Measurements from ENCODE around the gene EHF.

DNA sequence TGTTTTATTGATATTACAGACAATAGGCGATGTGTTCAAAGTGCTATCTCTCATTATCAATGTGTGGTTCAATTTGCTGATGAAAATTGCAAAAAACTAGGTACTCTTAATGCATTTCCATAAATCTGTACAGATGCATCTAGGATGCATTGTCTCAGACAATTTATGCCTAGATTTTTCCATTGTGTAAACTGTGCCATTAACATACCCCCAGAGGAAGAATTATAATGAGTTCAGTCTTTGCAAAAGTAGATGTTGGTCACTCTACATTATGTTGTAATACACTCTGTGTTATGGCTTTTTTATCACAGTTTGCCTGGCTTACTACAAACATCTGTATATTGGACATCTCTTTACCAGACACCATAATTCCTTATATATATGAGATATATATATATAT lies 62.5 kb downstream of the EHF start:
- TF ChIP-seq, protein P1, sequence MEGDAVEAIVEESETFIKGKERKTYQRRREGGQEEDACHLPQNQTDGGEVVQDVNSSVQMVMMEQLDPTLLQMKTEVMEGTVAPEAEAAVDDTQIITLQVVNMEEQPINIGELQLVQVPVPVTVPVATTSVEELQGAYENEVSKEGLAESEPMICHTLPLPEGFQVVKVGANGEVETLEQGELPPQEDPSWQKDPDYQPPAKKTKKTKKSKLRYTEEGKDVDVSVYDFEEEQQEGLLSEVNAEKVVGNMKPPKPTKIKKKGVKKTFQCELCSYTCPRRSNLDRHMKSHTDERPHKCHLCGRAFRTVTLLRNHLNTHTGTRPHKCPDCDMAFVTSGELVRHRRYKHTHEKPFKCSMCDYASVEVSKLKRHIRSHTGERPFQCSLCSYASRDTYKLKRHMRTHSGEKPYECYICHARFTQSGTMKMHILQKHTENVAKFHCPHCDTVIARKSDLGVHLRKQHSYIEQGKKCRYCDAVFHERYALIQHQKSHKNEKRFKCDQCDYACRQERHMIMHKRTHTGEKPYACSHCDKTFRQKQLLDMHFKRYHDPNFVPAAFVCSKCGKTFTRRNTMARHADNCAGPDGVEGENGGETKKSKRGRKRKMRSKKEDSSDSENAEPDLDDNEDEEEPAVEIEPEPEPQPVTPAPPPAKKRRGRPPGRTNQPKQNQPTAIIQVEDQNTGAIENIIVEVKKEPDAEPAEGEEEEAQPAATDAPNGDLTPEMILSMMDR (IDR thresholded peaks at IDR 0.05): no peak
- TF ChIP-seq POLR2A (IDR thresholded peaks at IDR 0.05): no peak

Data from ovary (tissue), 3 donors.